Kidney epithelial cell (primary cell): ENCODE data around the gene SEC11C. TPM values are rescaled to one million over a fixed set of nuclear protein-coding genes. Genes with fewer than 3 reads are reported as not detected.

Experiments
- DNase-seq: peaks from one replicate; pipeline ENCODE4 v3.0.0-alpha.2; 2010; ENCODE audit warnings: low read depth
- H3K27me3 ChIP-seq: 2 replicates; pipeline ENCODE4 v1.6.0; 2011; ENCODE audit warnings: low read length; ENCODE audit not compliant: control insufficient read depth, insufficient read depth
- H3K36me3 ChIP-seq: 2 replicates; pipeline ENCODE4 v1.5.1; 2011; ENCODE audit warnings: low read length; ENCODE audit not compliant: control insufficient read depth, insufficient read depth
- H3K4me3 ChIP-seq: 2 replicates; pipeline ENCODE4 v1.5.1; 2011; ENCODE audit warnings: low read depth, mild to moderate bottlenecking, control low read depth, low read length
- CTCF ChIP-seq: IDR thresholded peaks from 2 replicates; pipeline ENCODE4 v1.5.1; 2011; ENCODE audit warnings: mild to moderate bottlenecking, moderate library complexity, low read length, control low read depth, inconsistent platforms; ENCODE audit not compliant: insufficient read depth, poor library complexity, severe bottlenecking
- total RNA-seq: library from RNA; depleted of rRNA; stranded (reverse); fragments of >200 nt; gene quantifications from 2 replicates; pipeline ENCODE4 v1.2.3, GENCODE V29; 2015

The SEC11C gene
- total RNA-seq, 1 donor from 2014 or later, result 88.1 TPM

- no peak for DNase-seq
- Histone ChIP-seq H3K36me3 (no peaks in the 10 kb centered on the region), H3K4me3 (no peak overlapping the region), H3K27me3 (no peaks in the 10 kb centered on the region)
- TF ChIP-seq CTCF, result no peak
These were observed 49.3 kb downstream of the SEC11C start for GRCh38 chr18:59189008-59189407.

GRCh38 chr18:59189746-59190145 lies 50.1 kb downstream of the SEC11C start:
- TF ChIP-seq CTCF, result no peak
- no peaks in the 10 kb centered on the region for H3K27me3 ChIP-seq
- no peak overlapping the region for H3K4me3 ChIP-seq
- no peak for DNase-seq
- no peaks in the 10 kb centered on the region for H3K36me3 ChIP-seq

- DNase-seq, result no peak
- H3K27me3 ChIP-seq, result peaks cover 2% of the 10 kb centered on the region
- no peak overlapping the region for H3K4me3 ChIP-seq
- H3K36me3 ChIP-seq, result no peaks in the 10 kb centered on the region
- no peak for TF ChIP-seq CTCF
These were observed 56.6 kb downstream of the SEC11C start for GRCh38 chr18:59196161-59196725.

GRCh38 chr18:59197636-59198035 lies 58.0 kb downstream of the SEC11C start:
- DNase-seq, result no peak
- TF ChIP-seq CTCF, result no peak
- Histone ChIP-seq H3K4me3 (no peak overlapping the region), H3K36me3 (no peaks in the 10 kb centered on the region), H3K27me3 (peaks cover 2% of the 10 kb centered on the region)

GRCh38 chr18:59198215-59198614 lies 58.5 kb downstream of the SEC11C start:
- TF ChIP-seq CTCF, result no peak
- Histone ChIP-seq H3K4me3 (no peak overlapping the region), H3K27me3 (peaks cover 2% of the 10 kb centered on the region), H3K36me3 (no peaks in the 10 kb centered on the region)
- no peak for DNase-seq

- DNase-seq, result no peak
- Histone ChIP-seq H3K4me3 (no peak overlapping the region), H3K27me3 (peaks cover 2% of the 10 kb centered on the region), H3K36me3 (no peaks in the 10 kb centered on the region)
- TF ChIP-seq CTCF, result no peak
These were observed 61.1 kb downstream of the SEC11C start for GRCh38 chr18:59200787-59201186.
